ENCODE data around the gene TBC1D25.
A peak's percentile ranks its signal among the peaks of the same experiment; 100 is the strongest.

Gene TBC1D25, protein sequence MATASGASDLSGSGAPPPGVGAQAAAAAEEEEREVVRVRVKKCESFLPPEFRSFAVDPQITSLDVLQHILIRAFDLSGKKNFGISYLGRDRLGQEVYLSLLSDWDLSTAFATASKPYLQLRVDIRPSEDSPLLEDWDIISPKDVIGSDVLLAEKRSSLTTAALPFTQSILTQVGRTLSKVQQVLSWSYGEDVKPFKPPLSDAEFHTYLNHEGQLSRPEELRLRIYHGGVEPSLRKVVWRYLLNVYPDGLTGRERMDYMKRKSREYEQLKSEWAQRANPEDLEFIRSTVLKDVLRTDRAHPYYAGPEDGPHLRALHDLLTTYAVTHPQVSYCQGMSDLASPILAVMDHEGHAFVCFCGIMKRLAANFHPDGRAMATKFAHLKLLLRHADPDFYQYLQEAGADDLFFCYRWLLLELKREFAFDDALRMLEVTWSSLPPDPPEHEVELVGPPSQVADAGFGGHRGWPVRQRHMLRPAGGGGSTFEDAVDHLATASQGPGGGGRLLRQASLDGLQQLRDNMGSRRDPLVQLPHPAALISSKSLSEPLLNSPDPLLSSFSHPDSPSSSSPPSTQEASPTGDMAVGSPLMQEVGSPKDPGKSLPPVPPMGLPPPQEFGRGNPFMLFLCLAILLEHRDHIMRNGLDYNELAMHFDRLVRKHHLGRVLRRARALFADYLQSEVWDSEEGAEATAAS

DNA sequence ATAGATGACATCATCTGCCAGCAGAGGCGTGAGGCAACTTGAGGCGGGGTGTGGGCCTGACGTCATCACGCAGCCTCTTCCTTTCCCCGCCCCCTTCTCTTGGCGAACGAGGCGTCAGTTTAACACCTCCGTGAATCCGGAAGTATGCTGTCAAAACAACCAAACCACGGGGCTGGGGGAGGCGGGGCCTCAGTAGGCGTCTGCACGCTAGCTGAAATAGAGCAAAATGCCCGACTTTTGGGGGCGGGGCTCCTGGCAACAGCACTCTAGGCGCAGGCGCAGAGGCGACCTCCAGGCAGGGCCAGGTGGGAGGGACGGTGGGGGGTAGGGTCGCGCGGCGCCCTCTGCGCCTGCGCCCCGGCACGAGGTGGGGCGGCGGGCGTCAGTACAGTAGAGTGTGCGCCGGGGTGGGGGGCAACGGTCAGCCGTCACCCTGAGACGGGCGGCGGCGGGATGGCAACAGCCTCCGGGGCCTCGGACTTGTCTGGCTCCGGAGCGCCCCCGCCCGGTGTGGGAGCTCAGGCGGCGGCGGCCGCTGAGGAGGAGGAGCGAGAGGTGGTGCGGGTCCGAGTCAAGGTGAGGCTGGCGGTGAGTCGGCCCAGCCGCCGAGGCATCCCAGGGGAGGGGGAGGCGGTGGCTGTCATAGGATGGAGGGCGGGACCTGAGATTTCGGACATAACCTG lies at the start of gene TBC1D25:
TBC1D25 (plus strand) TSS at position 370 of the 683 bp plus-strand sequence; CDS start at position 454, 84 bp downstream.
- peak; percentile 99 for DNase-seq

DNA sequence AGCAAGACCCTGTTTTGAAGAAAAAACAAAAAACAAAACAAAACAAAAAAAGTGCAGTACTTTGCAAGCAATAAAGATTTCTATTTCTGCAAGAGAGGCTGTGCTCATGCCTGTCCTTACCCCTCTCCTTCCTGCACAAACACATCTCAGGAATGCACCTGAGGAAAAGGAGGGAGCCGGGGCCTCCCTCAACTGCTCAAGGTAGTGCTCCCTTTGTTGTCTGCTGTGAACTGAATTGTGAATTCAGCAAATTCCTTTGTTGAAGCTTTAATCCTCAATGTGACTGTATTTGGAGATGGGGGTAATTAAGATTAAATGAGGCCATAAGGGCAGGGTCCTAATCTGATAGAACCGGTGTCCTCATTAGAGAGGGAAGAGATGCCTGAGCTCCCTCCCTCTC lies 49.6 kb upstream of the TBC1D25 start:
- no peak for DNase-seq

DNA sequence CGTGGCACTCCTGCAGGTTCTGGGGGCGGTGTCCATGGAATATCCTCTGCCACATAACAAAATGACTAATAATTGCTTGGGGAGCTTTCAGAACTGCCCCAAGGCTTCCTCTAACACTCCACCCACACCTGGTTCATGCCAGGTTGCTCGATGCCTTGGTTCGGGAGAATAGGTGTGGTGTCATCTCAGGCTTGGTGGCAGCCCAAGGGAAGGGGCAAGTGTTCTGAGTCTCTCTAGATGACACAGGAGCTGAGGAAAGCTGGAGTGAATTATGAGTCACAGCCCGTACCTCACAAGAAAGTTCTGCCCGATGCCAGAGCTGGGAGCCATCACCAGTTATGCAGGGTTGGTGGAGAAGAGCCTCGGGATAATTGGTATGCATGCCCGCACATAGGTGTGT lies 48.9 kb upstream of the TBC1D25 start:
- no peak for DNase-seq

DNA sequence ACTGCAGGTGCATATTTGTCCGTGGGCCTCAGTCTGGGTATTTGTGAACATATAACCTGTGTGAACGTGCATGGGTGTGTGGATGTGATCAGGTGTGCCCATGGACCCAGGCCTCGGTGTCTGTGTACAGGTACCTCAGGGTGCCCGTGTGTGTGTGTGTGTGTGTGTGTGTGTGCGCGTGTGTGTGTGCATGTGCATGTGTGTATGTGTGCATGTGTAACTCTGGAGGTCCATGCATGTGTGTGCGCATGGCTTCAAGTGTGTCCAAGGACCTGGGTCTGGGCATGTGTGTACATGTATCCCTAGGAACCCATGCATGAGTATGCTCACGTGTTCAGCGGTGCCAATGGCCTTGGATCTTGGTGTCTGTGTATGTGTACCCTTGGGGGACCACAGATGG lies 47.7 kb upstream of the TBC1D25 start:
- DNase-seq: no peak

DNA sequence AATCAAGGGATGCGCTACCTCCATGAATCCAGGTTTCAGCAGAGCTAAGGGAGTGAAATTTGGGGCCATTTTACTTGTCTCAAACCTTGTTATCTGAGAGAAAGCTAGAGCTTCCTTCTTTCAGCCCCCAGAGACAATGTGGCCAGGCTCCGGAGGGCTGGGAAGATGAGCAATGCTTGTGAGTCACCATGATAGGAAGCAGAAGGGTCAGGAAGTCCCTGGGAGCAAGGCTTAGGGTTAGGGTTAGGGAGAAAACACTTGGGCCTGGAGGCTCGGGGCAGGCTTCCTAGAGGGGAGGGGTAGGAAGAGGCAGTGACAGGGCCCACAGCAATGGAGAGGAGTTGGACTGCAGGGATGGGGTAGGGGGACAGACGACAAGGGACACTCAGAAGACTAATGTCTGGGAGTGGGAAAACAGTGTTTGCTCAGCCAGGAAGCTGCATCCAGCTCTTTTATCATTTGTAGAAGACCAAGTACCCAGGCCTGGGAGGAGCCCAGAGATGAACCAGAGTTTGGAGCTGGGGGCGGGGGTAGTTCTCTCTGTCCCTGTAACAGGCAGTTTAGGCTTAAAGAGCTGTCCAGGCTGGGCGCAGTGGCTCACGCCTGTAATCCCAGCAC lies 47.1 kb upstream of the TBC1D25 start:
- DNase-seq: no peak

DNA sequence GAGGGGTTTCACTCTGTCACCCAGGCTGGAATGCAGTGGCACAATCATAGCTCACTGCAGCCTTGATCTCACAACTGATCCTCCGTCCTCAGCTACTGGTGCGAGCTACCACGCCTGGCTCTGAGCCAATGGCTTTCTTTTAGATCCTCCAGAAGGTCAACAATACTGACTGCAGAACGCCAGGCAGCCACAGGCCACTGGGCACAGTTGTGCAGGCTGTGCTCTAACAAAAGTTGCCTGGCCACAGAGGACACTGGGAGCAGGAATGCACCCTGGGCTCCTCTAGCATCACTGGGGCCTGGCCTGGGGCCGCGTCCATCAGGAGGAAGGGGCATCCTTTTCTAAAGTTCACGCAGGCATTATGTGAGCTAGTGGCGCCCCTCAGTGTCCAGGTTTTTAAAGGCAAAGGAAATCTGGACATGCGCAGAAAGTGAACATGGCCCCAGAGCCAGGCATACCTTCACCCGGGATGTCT lies 45.6 kb upstream of the TBC1D25 start:
- no peak for DNase-seq

DNA sequence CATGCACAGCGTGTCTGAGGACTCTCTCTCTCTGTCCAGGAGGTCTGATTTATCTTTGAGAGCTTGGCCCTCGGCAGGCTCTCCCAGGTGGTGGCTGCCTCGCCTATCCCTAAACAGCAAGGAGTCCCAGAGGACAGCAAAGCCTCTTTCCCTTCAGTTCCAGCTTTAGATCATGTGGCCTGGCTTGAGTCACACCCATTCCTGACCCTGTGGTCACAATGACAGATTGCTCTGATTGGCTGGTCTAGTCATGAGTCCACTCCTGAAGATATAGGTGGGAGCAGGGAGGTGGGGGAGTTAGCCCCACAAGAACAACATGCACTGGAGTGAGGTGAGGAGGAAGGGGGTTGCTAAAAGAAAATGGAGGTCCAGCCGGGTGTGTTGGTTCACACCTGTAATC lies 42.9 kb upstream of the TBC1D25 start:
- DNase-seq: no peak

DNA sequence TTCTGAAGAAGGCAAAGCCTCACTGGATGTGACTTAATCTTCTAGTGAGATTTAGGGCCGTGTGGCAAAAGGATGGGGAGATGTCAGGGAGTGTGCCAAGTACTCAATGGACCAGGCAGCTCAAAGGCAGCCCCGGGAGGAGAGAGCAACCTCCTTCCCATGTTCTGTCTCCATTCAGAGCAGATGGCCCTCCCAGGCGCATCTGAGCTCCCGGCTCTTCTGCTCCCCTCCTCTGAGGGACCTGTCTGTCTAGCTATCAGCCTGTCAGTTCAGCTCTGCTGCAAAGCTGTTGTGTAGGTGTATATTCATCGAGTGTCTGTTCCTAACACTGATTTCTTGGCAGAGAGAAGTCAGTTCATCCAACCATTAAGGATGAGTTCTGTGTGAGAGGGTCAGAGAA lies 41.6 kb upstream of the TBC1D25 start:
- DNase-seq: no peak

DNA sequence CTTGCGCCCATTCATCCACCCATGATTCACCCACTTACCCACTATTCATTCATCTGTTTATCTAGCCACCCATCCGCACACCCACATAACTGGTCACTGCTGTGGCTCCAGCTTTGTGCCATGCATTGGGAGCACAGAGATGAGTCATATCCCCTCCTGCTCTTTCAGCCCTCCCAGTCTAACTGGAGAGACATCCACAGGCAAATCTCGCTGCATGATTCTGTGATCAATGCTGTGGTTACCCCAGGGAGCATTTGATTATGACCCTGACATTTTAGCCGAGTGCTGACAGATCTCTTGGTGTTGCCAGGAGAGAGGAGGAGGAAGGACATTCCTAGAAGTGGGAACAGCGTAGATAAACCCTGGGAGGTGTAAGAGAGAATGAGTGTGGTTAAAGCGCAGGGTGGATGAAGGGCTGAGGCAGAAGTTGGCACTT lies 41.1 kb upstream of the TBC1D25 start:
- no peak for DNase-seq

DNA sequence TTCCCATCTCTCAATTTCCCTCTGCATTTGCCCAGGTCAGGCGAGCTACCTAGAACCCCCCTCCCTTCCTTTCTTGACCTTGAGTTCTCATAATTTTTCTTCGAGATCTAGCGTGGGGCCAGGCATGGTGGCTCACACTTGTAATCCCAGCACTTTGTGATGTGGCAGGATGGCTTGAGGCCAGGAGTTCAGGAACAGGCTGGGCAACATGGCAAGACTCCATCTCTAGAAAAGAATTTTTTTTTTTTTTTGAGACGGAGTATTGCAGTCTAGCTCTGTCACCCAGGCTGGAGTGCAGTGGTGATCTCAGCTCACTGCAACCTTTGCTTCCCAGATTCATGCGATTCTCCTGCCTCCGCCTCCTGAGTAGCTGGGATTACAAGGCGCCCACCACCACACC lies 35.3 kb upstream of the TBC1D25 start:
- no peak for DNase-seq

DNA sequence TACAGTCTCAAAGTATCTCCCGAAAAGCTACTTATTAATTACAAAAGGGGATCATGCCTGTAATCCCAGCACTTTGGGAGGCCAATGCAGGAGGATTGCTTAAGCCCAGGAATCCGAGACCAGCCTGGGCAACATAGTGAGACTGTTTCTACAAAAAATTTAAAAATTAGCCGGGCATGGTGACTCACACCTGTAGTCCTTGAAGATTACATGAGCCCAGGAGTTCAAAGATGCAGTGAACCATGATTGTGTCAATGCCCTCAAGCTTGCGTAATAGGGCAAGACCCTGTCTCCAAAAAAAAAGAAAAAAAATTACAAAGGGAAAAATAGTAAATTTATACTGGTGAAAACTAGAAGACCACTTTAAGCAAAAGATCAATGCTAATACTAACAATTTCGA lies 34.0 kb upstream of the TBC1D25 start:
- no peak for DNase-seq

DNA sequence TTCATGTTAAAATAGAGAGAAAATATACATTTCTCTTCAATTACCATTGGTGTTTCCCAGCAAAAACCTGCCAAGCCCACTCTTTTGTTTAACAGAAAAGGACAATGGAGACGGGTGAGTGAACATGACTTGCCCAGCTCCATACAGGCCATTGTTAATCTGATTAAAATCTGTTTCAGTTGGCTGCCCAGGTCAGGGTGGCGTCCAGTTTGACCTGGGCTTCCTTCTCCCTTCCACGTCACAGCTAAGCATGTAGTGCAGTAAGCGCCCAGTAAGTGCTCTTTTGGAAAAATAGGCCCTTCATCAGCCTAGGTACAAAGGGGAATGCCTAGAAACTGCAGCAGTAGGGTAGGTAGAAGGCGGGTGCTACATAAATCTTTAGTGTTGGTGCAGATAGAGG lies 32.3 kb upstream of the TBC1D25 start:
- DNase-seq: no peak

DNA sequence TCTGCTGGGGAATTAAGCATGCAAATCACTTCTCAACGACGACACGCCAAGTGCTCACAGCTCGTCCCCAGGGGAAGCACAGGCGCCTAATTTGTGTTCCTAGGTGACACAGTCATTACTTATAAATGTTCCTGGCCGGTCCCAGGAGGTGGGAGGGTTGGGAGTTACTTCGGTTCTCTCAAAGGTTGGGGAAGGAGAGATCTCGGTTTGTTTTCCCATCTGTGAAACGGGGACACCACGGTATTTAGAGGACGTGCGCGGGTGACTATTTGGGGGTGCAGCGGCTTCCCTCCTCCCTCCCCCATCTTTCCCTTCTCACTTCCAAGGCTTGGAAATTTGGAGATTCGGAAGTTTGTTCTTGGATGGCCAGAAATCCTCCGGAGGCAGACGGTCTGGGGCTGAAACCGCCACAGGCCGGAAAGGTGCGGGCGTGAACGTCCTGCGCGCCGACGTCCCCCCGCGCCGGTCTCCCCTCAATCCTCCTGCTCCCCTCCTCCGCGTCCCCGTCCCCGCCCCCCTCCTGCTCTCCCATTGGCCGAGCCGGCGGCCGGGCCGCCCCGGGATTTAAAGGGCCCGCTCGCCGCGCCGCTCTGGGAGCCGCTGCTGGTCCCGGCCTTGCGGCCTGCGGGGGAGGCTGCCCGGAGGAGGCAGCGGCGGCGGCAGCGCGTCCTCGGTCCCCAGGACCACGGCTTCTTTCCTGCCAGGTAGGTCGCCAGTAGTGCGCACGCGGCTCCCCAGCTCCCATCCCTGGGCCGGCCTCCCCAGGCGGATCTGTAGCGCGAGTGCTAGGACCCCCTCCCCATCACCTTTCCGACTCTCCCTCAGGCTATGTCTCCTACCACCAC lies 30.9 kb upstream of the TBC1D25 start, which contains the start of gene PORCN:
PORCN (plus strand) TSS at position 593 of the 845 bp plus-strand sequence. CDS start 829 bp downstream, outside the sequence.
- peak; percentile 65 for DNase-seq

DNA sequence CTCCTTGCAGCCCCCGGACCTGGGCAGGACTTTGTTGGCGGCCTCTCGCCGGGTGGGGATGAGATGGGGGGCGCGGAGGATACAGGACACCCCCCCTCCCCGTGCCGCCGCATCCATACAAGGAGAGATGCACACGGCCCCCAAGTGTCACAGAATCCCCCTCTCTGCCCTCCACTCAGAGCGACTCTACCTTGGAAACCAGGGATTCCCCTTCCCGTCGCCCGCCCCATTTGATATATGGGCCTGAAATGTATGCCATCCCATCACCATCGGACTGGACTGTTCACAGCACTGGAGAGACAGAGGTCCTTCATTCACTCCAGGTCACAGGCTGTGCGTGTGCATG lies 30.3 kb upstream of the TBC1D25 start:
- DNase-seq: no peak

DNA sequence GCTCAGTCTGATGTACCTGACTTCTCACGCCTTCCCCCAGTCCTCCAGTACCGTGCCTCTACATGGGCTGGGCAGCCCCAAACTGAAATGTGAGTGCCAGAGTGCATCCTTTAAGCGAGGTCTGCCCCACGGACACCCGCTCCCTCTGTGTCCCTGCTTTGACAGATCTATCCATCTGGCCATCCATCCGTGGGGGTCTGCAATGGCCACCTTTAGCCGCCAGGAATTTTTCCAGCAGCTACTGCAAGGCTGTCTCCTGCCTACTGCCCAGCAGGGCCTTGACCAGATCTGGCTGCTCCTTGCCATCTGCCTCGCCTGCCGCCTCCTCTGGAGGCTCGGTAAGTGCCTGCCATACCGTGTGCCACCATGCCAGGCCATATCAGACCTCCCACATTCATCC lies 29.9 kb upstream of the TBC1D25 start:
- DNase-seq: no peak

DNA sequence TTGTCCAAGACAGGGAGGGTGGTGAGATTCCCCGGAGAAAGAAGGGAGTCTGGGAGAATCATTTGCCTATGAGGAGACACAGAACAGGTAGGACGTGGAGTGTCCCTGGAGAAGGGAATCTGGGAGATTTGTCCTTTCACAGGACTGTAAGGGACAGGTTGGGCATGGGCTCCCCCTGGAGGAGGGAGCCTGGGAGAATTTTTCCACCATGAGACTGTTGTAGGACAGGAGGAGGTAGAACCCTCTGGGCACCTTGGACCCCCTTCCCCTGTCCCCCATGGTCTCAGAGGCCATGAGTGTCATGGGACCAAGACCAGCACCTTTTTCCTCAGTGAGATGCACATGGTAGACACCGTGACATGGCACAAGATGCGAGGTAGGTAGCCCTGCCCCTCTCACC lies 28.0 kb upstream of the TBC1D25 start:
- no peak for DNase-seq

DNA sequence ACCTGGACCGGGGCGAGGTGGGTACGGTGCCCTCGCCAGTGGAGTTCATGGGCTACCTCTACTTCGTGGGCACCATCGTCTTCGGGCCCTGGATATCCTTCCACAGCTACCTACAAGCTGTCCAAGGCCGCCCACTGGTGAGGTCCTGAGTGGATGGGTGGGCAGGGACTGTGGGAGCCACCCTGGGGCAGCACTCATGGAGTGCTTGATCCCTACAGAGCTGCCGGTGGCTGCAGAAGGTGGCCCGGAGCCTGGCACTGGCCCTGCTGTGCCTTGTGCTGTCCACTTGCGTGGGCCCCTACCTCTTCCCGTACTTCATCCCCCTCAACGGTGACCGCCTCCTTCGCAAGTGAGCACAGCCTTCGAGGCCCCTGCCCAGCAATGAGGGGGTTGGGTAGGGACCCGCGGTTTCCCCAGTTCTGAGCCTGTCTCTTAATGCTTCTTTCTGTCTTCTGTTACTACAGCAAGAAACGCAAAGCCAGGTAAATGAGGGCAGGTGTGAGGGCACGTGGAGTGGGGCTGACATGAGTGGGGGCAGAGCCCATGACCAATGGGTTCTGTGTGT lies 27.1 kb upstream of the TBC1D25 start:
- no peak for DNase-seq

DNA sequence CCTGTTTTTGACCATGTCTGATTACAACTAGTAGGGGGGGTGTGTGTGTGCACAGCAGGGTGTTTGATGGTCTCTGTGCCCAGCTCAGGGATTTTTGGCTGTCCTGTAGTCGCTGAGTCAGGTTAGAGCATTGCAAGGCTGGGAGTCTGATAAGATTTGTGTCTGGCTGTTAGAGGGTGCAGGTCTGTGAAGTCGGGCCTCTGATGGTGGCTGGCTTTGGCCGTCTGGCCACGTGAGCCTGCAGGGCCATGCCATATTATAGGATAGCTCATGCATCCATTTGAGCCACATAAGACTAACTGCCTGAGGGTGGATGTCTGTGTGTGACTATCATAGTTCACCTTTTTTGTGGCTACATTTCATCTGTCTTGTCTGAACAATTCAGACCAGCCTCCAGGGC lies 25.8 kb upstream of the TBC1D25 start:
- no peak for DNase-seq

DNA sequence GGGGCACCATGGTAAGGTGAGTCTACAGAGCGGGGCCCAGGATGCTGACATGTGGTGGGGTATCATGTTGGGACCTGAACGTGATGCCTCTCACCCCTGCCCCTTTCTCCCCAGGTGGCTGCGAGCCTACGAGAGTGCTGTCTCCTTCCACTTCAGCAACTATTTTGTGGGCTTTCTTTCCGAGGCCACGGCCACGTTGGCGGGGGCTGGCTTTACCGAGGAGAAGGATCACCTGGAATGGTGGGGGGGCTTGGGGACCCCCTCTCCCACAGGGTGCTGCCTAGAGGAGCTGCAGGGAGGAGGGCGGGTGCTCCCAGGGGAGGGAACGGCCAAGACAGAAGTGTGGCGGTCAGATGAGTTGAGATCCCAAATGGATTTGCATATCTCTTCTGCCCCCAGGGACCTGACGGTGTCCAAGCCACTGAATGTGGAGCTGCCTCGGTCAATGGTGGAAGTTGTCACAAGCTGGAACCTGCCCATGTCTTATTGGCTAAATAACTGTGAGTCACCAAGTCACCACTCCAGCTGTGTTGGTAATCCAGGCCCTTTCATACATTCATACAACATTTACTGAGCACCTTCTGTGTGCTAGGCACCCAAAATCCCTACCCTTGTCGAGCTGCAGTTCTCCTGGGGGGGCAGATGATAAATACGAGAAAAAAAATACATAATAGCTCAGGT lies 25.2 kb upstream of the TBC1D25 start:
- no peak for DNase-seq

DNA sequence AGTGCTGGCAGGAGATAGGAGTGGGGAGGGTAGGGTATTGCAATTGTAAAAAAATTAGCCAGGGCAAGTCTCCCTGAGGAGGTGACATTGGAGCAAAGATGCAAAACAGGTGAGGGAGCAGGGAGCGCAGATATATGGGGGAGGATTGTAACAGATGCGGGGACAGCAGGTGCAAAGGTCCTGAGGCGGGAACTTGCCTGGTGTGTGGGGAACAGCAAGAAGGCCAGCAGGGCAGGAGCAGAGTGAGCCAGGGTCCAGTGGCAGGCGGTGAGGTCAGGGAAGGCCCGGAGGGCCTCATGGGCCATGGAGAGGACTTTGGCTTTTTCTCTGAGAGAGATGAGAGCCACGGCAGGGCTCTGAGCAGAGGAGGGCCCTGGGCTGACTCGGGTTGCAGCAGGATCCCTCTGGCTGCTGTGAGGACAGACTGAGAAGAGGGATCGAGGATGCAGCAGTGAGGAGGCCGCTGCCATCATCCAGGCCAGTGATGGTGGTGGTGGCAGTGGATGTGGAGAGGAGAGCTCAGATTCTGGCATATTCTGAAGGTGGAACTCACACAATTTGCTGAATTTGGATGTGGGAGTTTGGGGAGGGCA lies 24.6 kb upstream of the TBC1D25 start:
- no peak for DNase-seq

DNA sequence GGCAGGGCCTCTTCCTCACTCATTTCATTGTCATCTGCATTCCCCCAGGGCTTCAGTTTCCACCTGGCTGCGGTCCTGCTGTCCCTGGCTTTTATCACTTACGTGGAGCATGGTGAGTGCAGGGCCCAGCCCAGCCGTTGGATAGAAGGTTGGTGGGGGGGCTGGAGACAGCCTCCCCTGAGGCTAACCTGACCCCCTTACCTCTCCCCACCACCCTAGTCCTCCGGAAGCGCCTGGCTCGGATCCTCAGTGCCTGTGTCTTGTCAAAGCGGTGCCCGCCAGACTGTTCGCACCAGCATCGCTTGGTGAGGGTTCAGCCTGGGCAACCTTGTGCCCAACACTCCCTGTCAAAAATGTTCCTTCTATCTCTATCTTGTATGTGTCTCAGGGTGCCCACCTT lies 23.7 kb upstream of the TBC1D25 start:
- DNase-seq: no peak
